Heart left ventricle (tissue), 16 donors: Measurements from ENCODE around the gene C6orf163. TPM values are rescaled to one million over a fixed set of nuclear protein-coding genes. Genes with fewer than 3 reads are reported as not detected.

Experiments
- ATAC-seq, 4 donors: fragments of 200-7000 bp; cut with Tn5 transposase; one replicate each; pipeline ENCODE4 v1.9.1; 2020 to 2022; ENCODE audit warnings: moderate library complexity in 4 of 4, mild to moderate bottlenecking in 3 of 4, moderate number of reproducible peaks in 1 of 4
- DNase-seq, 5 donors: peaks; one replicate each; pipeline ENCODE4 v3.0.0-alpha.2; 2020
- H3K27ac ChIP-seq, 12 donors: fragments of 200-600 bp; sonication (generic) in 4 of 12; one replicate each; pipeline versions ENCODE4 v1.5.0 to v1.8.0; 2016 to 2022; ENCODE audit warnings: mild to moderate bottlenecking in 2 of 12
- H3K27me3 ChIP-seq, 9 donors: fragments of 200-600 bp; sonication (generic) in 2 of 9; one replicate each; pipeline versions ENCODE4 v1.5.1 to v1.8.0; 2016 to 2022; ENCODE audit warnings: mild to moderate bottlenecking in 3 of 9
- H3K36me3 ChIP-seq, 9 donors: fragments of 200-600 bp; sonication (generic) in 2 of 9; one replicate each; pipeline versions ENCODE4 v1.5.0 to v1.8.0; 2018 to 2022; ENCODE audit warnings: mild to moderate bottlenecking in 2 of 9
- H3K4me1 ChIP-seq, 12 donors: fragments of 200-600 bp; sonication (generic) in 4 of 12; one replicate each; pipeline versions ENCODE4 v1.5.0 to v1.8.0; 2016 to 2022; ENCODE audit warnings: mild to moderate bottlenecking in 3 of 12
- H3K4me3 ChIP-seq, 12 donors: fragments of 200-600 bp; sonication (generic) in 4 of 12; one replicate each; pipeline versions ENCODE4 v1.5.0 to v1.8.0; 2017 to 2022; ENCODE audit warnings: mild to moderate bottlenecking in 9 of 12, moderate library complexity in 4 of 12
- H3K9me3 ChIP-seq, 12 donors: fragments of 200-600 bp; sonication (generic) in 4 of 12; one replicate each; pipeline versions ENCODE4 v1.5.0 to v1.8.0; 2016 to 2022; ENCODE audit warnings: mild to moderate bottlenecking in 1 of 12
- CTCF ChIP-seq, 12 donors: fragments of 200-600 bp; sonication (generic) in 4 of 12; IDR thresholded peaks; one replicate each; pipeline versions ENCODE4 v1.5.0 to v1.8.0; 2018 to 2022; ENCODE audit warnings: antibody characterized with exemption in 12 of 12, mild to moderate bottlenecking in 5 of 12
- POLR2A ChIP-seq, 2 donors: fragments of 450-650 bp; IDR thresholded peaks; one replicate each; pipeline ENCODE4 v1.6.1; 2017; ENCODE audit warnings: antibody characterized with exemption in 2 of 2, mild to moderate bottlenecking in 2 of 2, moderate library complexity in 2 of 2
- WGBS, 4 donors: extraction: QIAGEN DNeasy Blood & Tissue Kit in 2 of 4; methylation state at CpG; one replicate each; pipeline versions ENCODE4 v1.1.5 to v1.1.7; 2013 to 2018; 5-methylcytosine and 5-hydroxymethylcytosine counted together
- intact Hi-C, 10 donors: fragments of 100-400 bp; cut with DNase I; formaldehyde crosslinking; loops; one replicate each; pipeline versions ENCODE4 v1.11.1 to v1.14.2; 2022
- polyA plus RNA-seq, 2 donors: library from polyadenylated mRNA; stranded (reverse); fragments of 200-250 nt; gene quantifications; one replicate each; pipeline ENCODE4 v1.2.3, GENCODE V29; 2013
- total RNA-seq, 9 donors: library from RNA; depleted of rRNA in 2 of 9; stranded (reverse); fragments of >200 nt in 2 of 9; fragmentation: NEBNext Ultra II Directional in 3 of 9; extraction: Animal tissue kit (Norgen Biotek cat#: 25700) in 3 of 9; gene quantifications; one replicate each; pipeline versions ENCODE4 v1.1.0 to v1.2.4, GENCODE V29; 2016 to 2023
- donor health status: ischemic (EF 13 %, LVEDD 7.1; RV severe dilation, severe dysfunction).
- donor health status: healthy with polysubstance abuse.
- donor health status: DM: no; HTN: yes; CAD: no.
- donor health status: DM: no; HTN: no; CAD: no.
- donor health status: ischemic (EF 25% LVEDD 6.9; RV normal size, moderate dysfunction).
- donor health status: ischemic (EF 25% LVEDD 5.7; RV mildly dilated, moderate dysfunction).
- donor health status: healthy.
- donor health status: DM: yes; HTN: yes; CAD: no.
- donor health status: ischemic (EF 35%, LVEDD 5.7; RV mildly dilated, moderate dysfunction).
- donor health status: nonischemic (EF 11% LVEDD 7.7; RV severe dilation, severe dysfunction).
- donor health status: DM: yes; HTN: yes; CAD: no.
- donor health status: PGD.
- donor health status: ischemic (EF 29% LVEDD 5.4; RV normal size, mild dysfunction).
- donor health status: nonischemic (EF 23%, LVEDD 6.1; RV moderate dilation, normal function).

C6orf163 gene
- total and polyA plus RNA-seq, 11 donors = 0.50 to 3.8 (median 1.7) TPM

GRCh38 chr6:87407901-87408720, 63.5 kb downstream of the C6orf163 start, which contains the start of gene CFAP206:
Gene CFAP206, plus strand, starts transcription at chr6:87407972. Its CDS starts 1,868 bp downstream, at chr6:87409840.
- TF ChIP-seq POLR2A (IDR thresholded peaks at IDR 0.05) = no peak
- TF ChIP-seq CTCF (IDR thresholded peaks at IDR 0.05) = peak in 5 of 12 donors; percentile 15 to 46 (median 19)
- peak; percentile 77 to 90 (median 86) for DNase-seq
- intact Hi-C loops = loop anchor here in 5 of 10 donors (2.0 to 10.0 kb wide), 5 partner anchors 64 to 1731 kb away; partner anchors contain the start of genes SLC35A1 (in 3 of the 5) and ZNF292 (in 2 of the 5)
- WGBS, 4 donors = 0% methylated on average over 29 to 82 of the region's 82 CpGs
- Histone ChIP-seq H3K27me3 (no peaks in the 10 kb centered on the region), H3K27ac (peak within 1 kb of the TSS; percentile 44 to 88 (median 78)), H3K36me3 (no peaks in the 10 kb centered on the region), H3K4me1 (peaks cover 0 to 11% (median 5%) of the 10 kb centered on the region in 12 donors), H3K9me3 (no peaks in the 10 kb centered on the region), H3K4me3 (peak within 1 kb of the TSS; percentile 54 to 97 (median 91))
- peak; percentile 88 to 97 (median 96) for ATAC-seq

- Histone ChIP-seq H3K27ac (peak overlapping the region in 11 of 12 donors; percentile 27 to 88 (median 78)), H3K36me3 (no peaks in the 10 kb centered on the region), H3K9me3 (no peaks in the 10 kb centered on the region), H3K4me3 (peak overlapping the region; percentile 54 to 97 (median 91)), H3K27me3 (no peaks in the 10 kb centered on the region), H3K4me1 (peaks cover 0 to 11% (median 5%) of the 10 kb centered on the region in 12 donors)
- no peak for DNase-seq
- intact Hi-C loops = loop anchor here in 5 of 10 donors (2.0 to 10.0 kb wide), 5 partner anchors 64 to 1731 kb away; partner anchors contain the start of genes SLC35A1 (in 3 of the 5) and ZNF292 (in 2 of the 5)
- WGBS, 4 donors = 41 to 50% (median 44%) methylated on average over 5 of the region's 5 CpGs
- no peak for TF ChIP-seq POLR2A (IDR thresholded peaks at IDR 0.05)
- no peak for TF ChIP-seq CTCF (IDR thresholded peaks at IDR 0.05)
- ATAC-seq = peak in 1 of 4 donors; percentile 21
Observed at GRCh38 chr6:87408721-87409155, 64.1 kb downstream of the C6orf163 start.

Other genes with a start within 250 kb of the C6orf163 start
- under 1 TPM in 2 of 9 donors, not detected in 7; 0.49 to 0.89 TPM for gene CGA, start 249.7 kb upstream of the C6orf163 start, total RNA-seq
- gene CGA, start 249.7 kb upstream of the C6orf163 start, polyA plus RNA-seq = under 1 TPM in 1 of 2 donors, not detected in 1; 0.40 TPM
- gene ZNF292, start 189.2 kb upstream of the C6orf163 start, total RNA-seq = 10 to 100 TPM; 13.6 to 35.8 (median 28.1) TPM
- gene ZNF292, start 189.2 kb upstream of the C6orf163 start, polyA plus RNA-seq = 1 to 10 TPM; 4.0 to 5.6 TPM
- gene SMIM8, start 22.2 kb upstream of the C6orf163 start, total RNA-seq = 10 to 100 TPM in 3 of 9 donors, 1 to 10 TPM in 6; 6.0 to 17.5 (median 9.0) TPM
- gene SMIM8, start 22.2 kb upstream of the C6orf163 start, polyA plus RNA-seq = 1 to 10 TPM; 5.9 to 9.7 TPM
- not detected for gene GJB7, start 15.5 kb upstream of the C6orf163 start, total RNA-seq
- not detected for gene GJB7, start 15.5 kb upstream of the C6orf163 start, polyA plus RNA-seq
- under 1 TPM in 7 of 9 donors, not detected in 2; 0.12 to 0.41 (median 0.23) TPM for gene CFAP206, start 63.2 kb downstream of the C6orf163 start, total RNA-seq
- gene CFAP206, start 63.2 kb downstream of the C6orf163 start, polyA plus RNA-seq = under 1 TPM; 0.19 to 0.33 TPM
- gene SLC35A1, start 128.2 kb downstream of the C6orf163 start, total RNA-seq = 10 to 100 TPM in 3 of 9 donors, 1 to 10 TPM in 6; 6.3 to 12.2 (median 9.3) TPM
- gene SLC35A1, start 128.2 kb downstream of the C6orf163 start, polyA plus RNA-seq = 10 to 100 TPM; 12.1 to 13.9 TPM
- gene RARS2, start 245.2 kb downstream of the C6orf163 start, total RNA-seq = 10 to 100 TPM; 13.3 to 24.2 (median 20.3) TPM
- 10 to 100 TPM; 10.2 to 21.2 TPM for gene RARS2, start 245.2 kb downstream of the C6orf163 start, polyA plus RNA-seq
- 10 to 100 TPM; 15.2 to 28.6 (median 20.8) TPM for gene ORC3, start 245.3 kb downstream of the C6orf163 start, total RNA-seq
- gene ORC3, start 245.3 kb downstream of the C6orf163 start, polyA plus RNA-seq = 10 to 100 TPM; 15.4 to 18.8 TPM